GM23338 (cell line): Measurements from ENCODE around the gene FOXD1. TPM values are rescaled to one million over a fixed set of nuclear protein-coding genes. Genes with fewer than 3 reads are reported as not detected.

Experiments used
- ATAC-seq: fragments of 200-7000 bp; cut with Tn5 transposase; 3 replicates; pipeline ENCODE4 v1.9.1; 2020
- DNase-seq: peaks from one replicate; pipeline ENCODE4 v3.0.0-alpha.2; 2015; ENCODE audit warnings: low spot score
- H2AFZ ChIP-seq: fragments of 200-600 bp; sonication (generic); 2 replicates; pipeline ENCODE4 v1.8.0; 2016; ENCODE audit warnings: antibody characterized with exemption, mild to moderate bottlenecking, moderate library complexity
- H3F3A ChIP-seq: fragments of 200-600 bp; sonication (generic); replicated peaks from 2 replicates; pipeline ENCODE4 v1.8.0; 2017; ENCODE audit warnings: antibody characterized with exemption, mixed run types, low read depth
- H3K27ac ChIP-seq: fragments of 200-600 bp; sonication (generic); 2 replicates; pipeline ENCODE4 v1.6.1; 2016; ENCODE audit warnings: low read depth
- H3K27me3 ChIP-seq: fragments of 200-600 bp; sonication (generic); 2 replicates; pipeline ENCODE4 v1.8.0; 2016; ENCODE audit warnings: mild to moderate bottlenecking, mixed run types, moderate library complexity; ENCODE audit not compliant: insufficient read depth
- H3K36me3 ChIP-seq: fragments of 200-600 bp; sonication (generic); 2 replicates; pipeline ENCODE4 v1.8.0; 2016; ENCODE audit warnings: mild to moderate bottlenecking; ENCODE audit not compliant: insufficient read depth
- H3K4me1 ChIP-seq: fragments of 200-600 bp; sonication (generic); 2 replicates; pipeline ENCODE4 v1.8.0; 2016; ENCODE audit warnings: mild to moderate bottlenecking, moderate library complexity; ENCODE audit not compliant: insufficient read depth
- H3K4me2 ChIP-seq: fragments of 200-600 bp; sonication (generic); 2 replicates; pipeline ENCODE4 v1.7.1; 2017; ENCODE audit warnings: mixed run types
- H3K4me3 ChIP-seq: fragments of 200-600 bp; sonication (generic); 2 replicates; pipeline ENCODE4 v1.6.1; 2016; ENCODE audit warnings: mixed run types
- H3K79me2 ChIP-seq: fragments of 200-600 bp; sonication (generic); replicated peaks from 2 replicates; pipeline ENCODE4 v1.8.0; 2017; ENCODE audit warnings: mild to moderate bottlenecking; ENCODE audit not compliant: insufficient read depth
- H3K9me2 ChIP-seq: fragments of 200-600 bp; sonication (generic); 2 replicates; pipeline ENCODE4 v1.8.0; 2017; ENCODE audit not compliant: insufficient read depth
- H4K20me1 ChIP-seq: fragments of 200-600 bp; sonication (generic); replicated peaks from 2 replicates; pipeline ENCODE4 v1.8.0; 2017; ENCODE audit warnings: mild to moderate bottlenecking; ENCODE audit not compliant: insufficient read depth
- H3K27ac Mint-ChIP-seq: 2 replicates; pipeline ENCODE4 v1.8.0; 2020; ENCODE audit warnings: inconsistent platforms, mild to moderate bottlenecking, moderate library complexity, mixed read lengths
- H3K27me3 Mint-ChIP-seq: 3 replicates; pipeline ENCODE4 v1.8.0; 2022; ENCODE audit warnings: low read depth, mild to moderate bottlenecking, moderate library complexity, mixed read lengths, inconsistent platforms; ENCODE audit not compliant: insufficient read depth, poor library complexity
- H3K36me3 Mint-ChIP-seq: 3 replicates; pipeline ENCODE4 v1.8.0; 2021; ENCODE audit warnings: low read depth, mild to moderate bottlenecking, inconsistent platforms, moderate library complexity, mixed read lengths
- H3K4me1 Mint-ChIP-seq: 3 replicates; pipeline ENCODE4 v1.8.0; 2020; ENCODE audit warnings: mild to moderate bottlenecking, inconsistent platforms, mixed read lengths
- H3K4me3 Mint-ChIP-seq: 3 replicates; pipeline ENCODE4 v1.8.0; 2021; ENCODE audit warnings: moderate library complexity, mild to moderate bottlenecking, inconsistent platforms, mixed read lengths
- H3K9me3 Mint-ChIP-seq: 3 replicates; pipeline ENCODE4 v1.8.0; 2020; ENCODE audit warnings: moderate library complexity, mild to moderate bottlenecking, inconsistent platforms, mixed read lengths
- CREB1 ChIP-seq: fragments of 250-450 bp; sonication (Bioruptor Pico); IDR thresholded peaks from 2 replicates; pipeline ENCODE4 v1.5.0; 2020; ENCODE audit warnings: low read depth, mild to moderate bottlenecking, moderate library complexity
- ETS1 ChIP-seq: IDR thresholded peaks from 2 replicates; pipeline ENCODE4 v1.6.1; 2016; ENCODE audit warnings: antibody characterized with exemption
- EZH2 ChIP-seq: fragments of 200-600 bp; sonication (generic); IDR thresholded peaks from one replicate; pipeline ENCODE4 v1.8.0; 2017; ENCODE audit warnings: antibody characterized with exemption, mild to moderate bottlenecking, low read depth; ENCODE audit not compliant: unreplicated experiment
- EZH2phosphoT487 ChIP-seq: fragments of 200-600 bp; sonication (generic); IDR thresholded peaks from one replicate; pipeline ENCODE4 v1.8.1; 2018; ENCODE audit warnings: antibody characterized with exemption; ENCODE audit not compliant: unreplicated experiment
- JUNB ChIP-seq: IDR thresholded peaks from one replicate; pipeline ENCODE4 v1.6.1; 2016; ENCODE audit warnings: antibody characterized with exemption; ENCODE audit not compliant: unreplicated experiment
- NANOG ChIP-seq: IDR thresholded peaks from 2 replicates; pipeline ENCODE4 v1.6.1; 2016; ENCODE audit warnings: antibody characterized with exemption, borderline replicate concordance
- POLR2AphosphoS5 ChIP-seq: IDR thresholded peaks from 2 replicates; pipeline ENCODE4 v1.6.1; 2016; ENCODE audit warnings: antibody characterized with exemption, low read depth
- REST ChIP-seq: IDR thresholded peaks from one replicate; pipeline ENCODE4 v1.6.1; 2018; ENCODE audit warnings: antibody characterized with exemption; ENCODE audit not compliant: unreplicated experiment
- STAT1 ChIP-seq: IDR thresholded peaks from one replicate; pipeline ENCODE4 v1.6.1; 2016; ENCODE audit warnings: antibody characterized with exemption; ENCODE audit not compliant: unreplicated experiment
- ZNF331 ChIP-seq: fragments of 250-450 bp; sonication (Bioruptor Pico); IDR thresholded peaks from 2 replicates; pipeline ENCODE4 v1.5.0; 2020; ENCODE audit warnings: low read depth, mild to moderate bottlenecking, moderate library complexity
- ZNF462 ChIP-seq: fragments of 250-450 bp; sonication (Bioruptor Pico); IDR thresholded peaks from 2 replicates; pipeline ENCODE4 v1.5.0; 2020; ENCODE audit warnings: mild to moderate bottlenecking, moderate library complexity
- polyA plus RNA-seq: library from polyadenylated mRNA; unstranded; fragments of >200 nt; fragmentation: Nextera tagmentation; extraction: Ambion mirVana; gene quantifications from 2 replicates; pipeline ENCODE4 v1.2.1, GENCODE V29; 2016
- total RNA-seq: library from RNA; depleted of rRNA; stranded (reverse); fragments of >200 nt; shearing (Covaris generic); gene quantifications from 2 replicates; pipeline ENCODE4 v1.2.3, GENCODE V29; 2014
- TF ChIP-seq, protein P1 (sequence below), 2 experiments: fragments of 200-600 bp in 1 of 2; sonication (generic) in 1 of 2; conservative IDR thresholded peaks; 2 replicates each; pipeline versions ENCODE4 v1.5.1 to v1.6.1; 2016 to 2017; ENCODE audit warnings: antibody characterized with exemption in 2 of 2, low read depth in 2 of 2, mild to moderate bottlenecking in 2 of 2, moderate library complexity in 1 of 2

Gene FOXD1
- total and polyA plus RNA-seq, 2 experiments from 2014 or later = 0.42 TPM; not detected in 1

DNA sequence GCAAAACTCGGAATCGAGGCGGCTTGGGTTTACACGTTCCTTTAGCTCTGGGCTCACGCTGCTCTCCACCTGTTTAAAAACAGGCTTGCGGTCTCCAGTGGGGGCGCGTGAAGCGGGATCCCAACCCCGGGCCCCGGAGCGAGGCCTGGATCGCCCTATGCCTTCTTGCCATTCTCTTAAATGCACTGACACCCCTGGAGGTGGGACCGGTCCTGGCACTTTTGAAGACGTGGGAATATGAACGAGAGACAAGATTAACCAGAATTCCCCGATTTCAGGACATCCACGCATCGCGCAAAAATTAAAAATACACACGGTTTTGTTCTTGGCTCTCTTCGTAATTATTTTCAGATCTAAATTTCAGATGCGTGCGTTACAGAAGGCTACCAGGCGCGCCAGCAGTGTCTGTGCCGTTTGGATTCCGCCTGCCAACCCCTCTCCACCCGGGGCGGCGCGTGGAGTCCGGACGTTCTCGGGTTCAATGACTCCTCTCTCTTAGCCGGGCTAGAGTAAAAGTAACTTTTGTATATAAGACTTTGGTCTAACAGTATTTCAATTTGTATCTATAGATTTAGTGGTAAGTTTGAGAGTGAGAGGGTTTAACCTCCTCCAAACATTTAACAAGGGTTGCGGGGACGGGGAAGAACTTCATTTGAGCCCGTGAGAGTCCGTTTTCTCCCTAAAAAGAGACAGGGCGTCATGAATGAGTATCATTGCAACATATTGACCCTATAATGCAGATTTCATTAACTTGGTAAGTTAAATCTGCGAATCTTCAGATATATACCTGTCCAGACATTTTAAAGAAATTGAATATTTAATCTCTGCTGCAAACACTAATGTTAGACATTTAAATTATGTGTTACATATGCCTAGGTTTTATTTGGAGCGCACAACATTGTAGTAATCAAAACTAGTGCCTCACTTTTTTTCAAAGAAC lies 3.8 kb downstream of the FOXD1 start:
- Histone ChIP-seq H3K4me2 (peak overlapping the region; percentile 74), H4K20me1 (peaks cover 49% of the 10 kb centered on the region), H3K79me2 (no peaks in the 10 kb centered on the region), H3K4me3 (peak overlapping the region; percentile 44), H3K36me3 (no peaks in the 10 kb centered on the region), H2AFZ (peak overlapping the region; percentile 90; the same call in 1 of the 2 replicates), H3K27ac (no peak overlapping the region), H3K9me2 (no peaks in the 10 kb centered on the region), H3F3A (peaks cover 46% of the 10 kb centered on the region), H3K4me1 (peaks cover 43% of the 10 kb centered on the region), H3K27me3 (peaks cover 93% of the 10 kb centered on the region)
- Mint-ChIP-seq H3K9me3 (peaks cover 7% of the 10 kb centered on the region; the same call in 1 of the 3 replicates), H3K4me1 (peaks cover 32% of the 10 kb centered on the region), H3K4me3 (peak overlapping the region; percentile 55), H3K36me3 (no peaks in the 10 kb centered on the region), H3K27me3 (peaks cover 90% of the 10 kb centered on the region), H3K27ac (no peak overlapping the region)
- DNase-seq (peak; percentile 62), ATAC-seq (peak; percentile 18)
- TF ChIP-seq EZH2 = peak; percentile 89
- no peak for TF ChIP-seq JUNB
- TF ChIP-seq ZNF462 (CRISPR knock-in tag) = no peak
- TF ChIP-seq REST = no peak
- no peak for TF ChIP-seq POLR2AphosphoS5
- no peak for TF ChIP-seq NANOG
- peak; percentile 71 for TF ChIP-seq EZH2phosphoT487
- TF ChIP-seq STAT1 = no peak
- TF ChIP-seq ZNF331 (CRISPR knock-in tag) = no peak
- TF ChIP-seq ETS1 = no peak
- TF ChIP-seq CREB1 (CRISPR knock-in tag) = no peak
- TF ChIP-seq, protein P1, sequence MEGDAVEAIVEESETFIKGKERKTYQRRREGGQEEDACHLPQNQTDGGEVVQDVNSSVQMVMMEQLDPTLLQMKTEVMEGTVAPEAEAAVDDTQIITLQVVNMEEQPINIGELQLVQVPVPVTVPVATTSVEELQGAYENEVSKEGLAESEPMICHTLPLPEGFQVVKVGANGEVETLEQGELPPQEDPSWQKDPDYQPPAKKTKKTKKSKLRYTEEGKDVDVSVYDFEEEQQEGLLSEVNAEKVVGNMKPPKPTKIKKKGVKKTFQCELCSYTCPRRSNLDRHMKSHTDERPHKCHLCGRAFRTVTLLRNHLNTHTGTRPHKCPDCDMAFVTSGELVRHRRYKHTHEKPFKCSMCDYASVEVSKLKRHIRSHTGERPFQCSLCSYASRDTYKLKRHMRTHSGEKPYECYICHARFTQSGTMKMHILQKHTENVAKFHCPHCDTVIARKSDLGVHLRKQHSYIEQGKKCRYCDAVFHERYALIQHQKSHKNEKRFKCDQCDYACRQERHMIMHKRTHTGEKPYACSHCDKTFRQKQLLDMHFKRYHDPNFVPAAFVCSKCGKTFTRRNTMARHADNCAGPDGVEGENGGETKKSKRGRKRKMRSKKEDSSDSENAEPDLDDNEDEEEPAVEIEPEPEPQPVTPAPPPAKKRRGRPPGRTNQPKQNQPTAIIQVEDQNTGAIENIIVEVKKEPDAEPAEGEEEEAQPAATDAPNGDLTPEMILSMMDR (conservative IDR thresholded peaks at IDR 0.05; ENCODE audit: low read depth in 2 of 2) = peak in 1 of 2 experiments; percentile 36; a peak in 2 of 4 replicates
